RWPE2 (cell line): ENCODE results near the gene SH2D3C.

ENCODE experiments used
- ATAC-seq: fragments of 200-7000 bp; cut with Tn5 transposase; 3 replicates; pipeline ENCODE4 v1.9.1; 2021; ENCODE audit warnings: low read depth
- DNase-seq: peaks from one replicate; pipeline ENCODE4 v3.0.0-alpha.2; 2020; ENCODE audit warnings: low spot score
- H3K27ac ChIP-seq: fragments of 450-650 bp; 2 replicates; pipeline ENCODE4 v1.5.1; 2017; ENCODE audit warnings: mild to moderate bottlenecking; ENCODE audit not compliant: poor library complexity, severe bottlenecking
- H3K27me3 ChIP-seq: fragments of 250-450 bp; sonication (Bioruptor Pico); 2 replicates; pipeline ENCODE4 v1.5.1; 2021; ENCODE audit warnings: mild to moderate bottlenecking, moderate library complexity; ENCODE audit not compliant: insufficient read depth, poor library complexity, severe bottlenecking
- H3K36me3 ChIP-seq: fragments of 250-450 bp; sonication (Bioruptor Pico); 2 replicates; pipeline ENCODE4 v1.5.1; 2020; ENCODE audit warnings: low read depth, mild to moderate bottlenecking, moderate library complexity
- H3K4me1 ChIP-seq: fragments of 250-450 bp; sonication (Bioruptor Pico); 2 replicates; pipeline ENCODE4 v1.5.1; 2021; ENCODE audit warnings: mild to moderate bottlenecking, moderate library complexity; ENCODE audit not compliant: insufficient read depth, poor library complexity, severe bottlenecking
- H3K4me3 ChIP-seq: fragments of 250-450 bp; sonication (Bioruptor Pico); 2 replicates; pipeline ENCODE4 v1.5.1; 2021; ENCODE audit warnings: mild to moderate bottlenecking, moderate library complexity; ENCODE audit not compliant: severe bottlenecking
- H3K9me3 ChIP-seq: fragments of 250-450 bp; sonication (Bioruptor Pico); 2 replicates; pipeline ENCODE4 v1.5.1; 2021; ENCODE audit warnings: mild to moderate bottlenecking, moderate library complexity; ENCODE audit not compliant: severe bottlenecking
- CTCF ChIP-seq: fragments of 450-650 bp; IDR thresholded peaks from one replicate; pipeline ENCODE4 v1.5.1; 2017; ENCODE audit warnings: mild to moderate bottlenecking, moderate library complexity; ENCODE audit not compliant: poor library complexity, severe bottlenecking

SH2D3C gene

DNA sequence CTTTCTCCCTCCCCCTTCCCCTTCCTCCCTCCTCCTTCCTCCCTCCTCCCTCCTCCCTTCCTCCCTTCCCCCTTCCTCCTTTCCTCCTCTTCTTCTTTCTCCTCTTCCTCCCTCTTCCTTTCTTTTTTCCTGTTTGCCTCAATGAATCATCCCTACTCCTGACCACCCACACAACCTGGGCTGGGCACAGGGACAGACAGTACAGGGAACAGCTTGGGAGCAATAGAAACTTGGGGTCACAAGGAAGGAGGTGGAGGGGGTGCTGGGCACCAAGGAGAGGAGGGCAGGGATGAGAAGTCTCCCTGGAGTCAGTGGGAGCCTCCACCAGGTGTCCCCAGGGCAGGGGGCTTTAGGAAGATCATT lies 57.6 kb downstream of the SH2D3C start:
- no peak for TF ChIP-seq CTCF
- H3K4me3 ChIP-seq: no peak overlapping the region
- H3K27ac ChIP-seq: peak overlapping the region; percentile 53

GRCh38 chr9:127720031-127720864 lies 58.2 kb downstream of the SH2D3C start:
- TF ChIP-seq CTCF: no peak
- peak; percentile 42 for DNase-seq
- no peak overlapping the region for H3K4me3 ChIP-seq
- ATAC-seq: no peak
- no peaks in the 10 kb centered on the region for H3K36me3 ChIP-seq
- H3K27me3 ChIP-seq: no peaks in the 10 kb centered on the region
- H3K27ac ChIP-seq: no peak overlapping the region
- peaks cover 14% of the 10 kb centered on the region for H3K4me1 ChIP-seq
- H3K9me3 ChIP-seq: no peaks in the 10 kb centered on the region

More for the DNA sequence above, 57.6 kb downstream of the SH2D3C start:
- peaks cover 14% of the 10 kb centered on the region for H3K4me1 ChIP-seq
- no peaks in the 10 kb centered on the region for H3K36me3 ChIP-seq
- no peak for DNase-seq
- no peak for ATAC-seq
- no peaks in the 10 kb centered on the region for H3K27me3 ChIP-seq
- no peaks in the 10 kb centered on the region for H3K9me3 ChIP-seq

GRCh38 chr9:127717766-127718165 lies 60.7 kb downstream of the SH2D3C start:
- ATAC-seq (no peak), DNase-seq (no peak)
- H3K27me3 ChIP-seq: no peaks in the 10 kb centered on the region
- H3K36me3 ChIP-seq: no peaks in the 10 kb centered on the region
- H3K4me1 ChIP-seq: peaks cover 10% of the 10 kb centered on the region
- no peak for TF ChIP-seq CTCF
- H3K4me3 ChIP-seq: no peak overlapping the region
- H3K27ac ChIP-seq: no peak overlapping the region
- no peaks in the 10 kb centered on the region for H3K9me3 ChIP-seq

GRCh38 chr9:127716412-127716811 lies 62.1 kb downstream of the SH2D3C start:
- Histone ChIP-seq H3K4me3 (no peak overlapping the region), H3K4me1 (peaks cover 5% of the 10 kb centered on the region)
- TF ChIP-seq CTCF: no peak

More at GRCh38 chr9:127716412-127716811, 62.1 kb downstream of the SH2D3C start:
- ATAC-seq: no peak
- peak; percentile 52 for DNase-seq
- H3K27me3 ChIP-seq: no peaks in the 10 kb centered on the region
- H3K27ac ChIP-seq: no peak overlapping the region
- H3K36me3 ChIP-seq: no peaks in the 10 kb centered on the region
- H3K9me3 ChIP-seq: no peaks in the 10 kb centered on the region
